ENCODE measurements around the gene ARID1B. TPM values are rescaled to one million over a fixed set of nuclear protein-coding genes. Genes with fewer than 3 reads are reported as not detected.

The ARID1B gene
- total RNA-seq, 1 experiment from 2014 or later = 15.5 TPM

DNA sequence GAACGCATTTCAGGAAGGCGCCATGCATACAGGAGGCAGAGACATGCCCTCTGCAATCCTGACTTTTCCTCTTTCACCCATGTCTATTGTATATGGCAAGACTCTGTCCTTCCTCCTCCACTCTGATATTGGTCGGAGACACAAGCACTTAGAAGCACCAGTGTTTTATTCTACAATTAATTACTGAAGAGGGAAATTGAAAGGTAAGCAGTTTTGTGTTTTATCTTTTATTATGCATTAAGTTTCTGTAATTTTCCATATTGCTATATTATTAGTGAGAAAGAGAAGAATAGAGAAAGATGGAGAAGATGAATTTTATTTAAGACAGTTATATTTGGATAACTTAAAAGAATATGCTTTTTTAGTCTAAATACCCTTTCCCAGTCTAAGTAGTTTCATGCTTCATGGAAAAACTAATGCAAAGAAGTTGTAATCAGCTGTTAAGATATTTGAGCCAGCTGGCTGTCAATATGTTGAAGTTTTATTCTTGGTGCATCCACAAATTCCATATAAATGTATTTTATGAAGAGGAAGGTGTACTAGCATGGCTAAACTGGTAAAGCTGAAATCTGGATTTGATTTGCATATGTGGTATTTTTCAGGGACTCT, 13.6 kb downstream of the ARID1B start:
- no peak for DNase-seq (ENCODE audit: extremely low read depth, low read depth)

DNA sequence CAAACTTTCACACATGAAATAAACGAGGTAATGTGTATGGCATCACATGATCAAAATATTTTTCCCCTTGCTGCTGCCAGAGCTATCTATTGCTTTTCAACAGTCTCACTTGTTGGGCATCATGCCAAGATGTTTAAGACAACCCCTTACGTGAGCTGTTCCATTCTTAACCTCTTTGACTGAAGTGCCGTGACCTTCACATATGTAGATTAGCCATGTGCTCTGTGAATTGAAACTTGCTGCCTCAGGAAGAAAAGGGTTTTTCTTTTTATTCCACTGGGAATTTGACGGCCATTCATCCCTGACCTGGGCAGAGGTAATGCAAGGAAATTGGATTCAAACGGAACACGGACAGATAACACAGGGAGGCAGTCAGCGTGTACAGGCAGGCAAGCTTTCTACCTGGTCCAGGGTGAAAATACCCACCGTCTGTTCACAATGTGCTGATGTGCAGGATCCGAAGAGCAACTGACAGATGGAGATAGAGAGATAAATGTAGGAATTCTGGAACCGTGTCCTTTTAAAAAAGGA, 14.2 kb downstream of the ARID1B start:
- no peak for DNase-seq (ENCODE audit: extremely low read depth, low read depth)

DNA sequence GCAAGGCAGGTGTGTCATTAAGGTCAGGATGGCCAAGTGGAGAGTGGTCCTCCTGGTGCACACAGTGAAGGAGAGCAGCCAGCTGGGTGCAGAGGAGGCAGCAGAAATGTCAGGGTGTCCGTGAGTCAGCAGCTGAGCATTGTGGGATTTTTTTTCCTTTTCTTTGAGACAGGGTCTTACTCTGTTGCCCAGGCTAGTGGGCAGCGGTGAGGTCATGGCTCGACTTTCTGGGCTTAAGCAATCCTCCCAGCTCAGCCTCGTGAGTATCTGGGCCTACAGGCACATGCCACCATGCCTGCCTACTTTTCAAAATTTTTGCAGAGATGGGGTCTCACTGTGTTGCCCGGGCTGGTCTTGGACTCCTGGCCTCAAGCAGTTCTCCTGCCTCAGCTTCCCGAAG, 16.0 kb downstream of the ARID1B start:
- DNase-seq (ENCODE audit: extremely low read depth, low read depth) = no peak

DNA sequence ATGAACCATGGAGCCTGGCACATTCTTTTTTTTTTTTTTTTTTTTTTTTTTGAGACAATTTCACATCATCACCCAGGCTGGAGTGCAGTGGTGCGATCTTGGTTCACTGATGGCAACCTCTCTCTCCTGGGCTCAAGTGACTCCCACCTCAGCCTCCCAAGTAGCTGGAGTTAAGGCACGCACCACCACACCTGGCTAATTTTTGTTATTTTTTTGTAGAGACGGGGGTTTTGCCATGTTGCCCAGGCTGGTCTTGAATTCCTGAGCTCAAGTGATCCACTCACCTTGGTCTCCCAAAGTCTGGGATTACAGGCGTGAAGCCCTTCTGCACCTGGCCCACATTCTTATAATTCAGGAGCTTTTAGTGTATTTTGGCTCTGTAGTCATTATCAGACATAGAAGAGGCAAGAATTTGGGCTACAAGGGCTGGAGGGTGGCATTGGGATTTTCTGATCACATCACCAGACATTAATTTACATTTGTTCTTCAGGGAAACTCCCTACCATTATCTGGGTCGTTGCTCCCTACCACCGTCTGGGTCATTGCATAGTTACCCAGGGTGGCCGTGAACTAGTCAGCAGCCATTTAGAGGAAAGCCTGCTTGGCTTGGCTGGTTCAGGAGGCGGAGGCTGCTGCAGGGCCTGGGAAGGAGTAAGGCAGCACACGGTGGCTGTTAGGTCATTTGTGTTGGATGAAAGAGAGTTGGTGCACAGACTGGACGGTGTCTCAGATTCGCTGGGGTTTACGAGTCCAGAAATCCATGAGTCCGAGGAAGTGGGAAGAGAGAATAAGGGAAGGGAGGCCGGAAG, 17.6 kb downstream of the ARID1B start:
- no peak for DNase-seq (ENCODE audit: extremely low read depth, low read depth)

DNA sequence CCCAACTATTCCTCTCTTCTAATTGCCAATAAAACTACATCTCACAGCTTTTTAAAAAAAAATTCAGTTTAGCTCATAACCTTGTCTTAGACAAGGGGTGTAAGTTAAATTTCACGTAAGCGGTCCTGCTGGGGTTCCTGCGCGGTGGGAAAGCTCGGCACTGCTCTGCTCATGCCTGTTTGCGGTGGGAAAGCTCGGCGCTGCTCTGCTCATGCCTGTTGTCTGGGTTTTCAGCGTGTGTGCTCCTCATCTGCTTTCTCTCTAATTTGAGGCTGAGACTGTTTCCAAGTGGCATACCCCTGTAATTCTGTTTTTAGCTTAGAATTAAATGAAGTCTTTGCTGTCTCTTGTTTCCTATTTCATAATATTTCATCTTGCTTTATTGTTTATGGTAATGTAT, 18.6 kb downstream of the ARID1B start:
- DNase-seq (ENCODE audit: extremely low read depth, low read depth) = no peak

DNA sequence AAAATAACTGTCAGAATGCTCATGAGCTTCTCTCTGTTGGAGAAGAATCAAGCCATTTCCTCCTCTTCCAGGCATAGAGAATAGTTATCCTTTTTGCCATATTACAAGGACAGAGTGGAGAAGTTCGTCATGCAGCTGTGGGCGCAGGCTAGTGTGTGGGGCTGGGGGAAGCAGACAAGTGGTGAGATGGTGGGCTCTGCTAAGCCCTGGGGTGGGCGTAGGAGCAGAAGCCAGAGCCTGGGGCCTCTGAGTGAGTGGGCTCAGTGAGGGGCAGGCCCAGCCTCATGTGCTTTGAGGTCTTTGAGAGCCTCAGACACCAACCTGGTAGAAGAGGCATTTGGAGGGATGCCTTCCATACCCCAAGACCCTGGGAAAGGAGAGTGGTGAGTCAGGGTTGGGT, 19.4 kb downstream of the ARID1B start:
- DNase-seq (ENCODE audit: extremely low read depth, low read depth) = no peak

DNA sequence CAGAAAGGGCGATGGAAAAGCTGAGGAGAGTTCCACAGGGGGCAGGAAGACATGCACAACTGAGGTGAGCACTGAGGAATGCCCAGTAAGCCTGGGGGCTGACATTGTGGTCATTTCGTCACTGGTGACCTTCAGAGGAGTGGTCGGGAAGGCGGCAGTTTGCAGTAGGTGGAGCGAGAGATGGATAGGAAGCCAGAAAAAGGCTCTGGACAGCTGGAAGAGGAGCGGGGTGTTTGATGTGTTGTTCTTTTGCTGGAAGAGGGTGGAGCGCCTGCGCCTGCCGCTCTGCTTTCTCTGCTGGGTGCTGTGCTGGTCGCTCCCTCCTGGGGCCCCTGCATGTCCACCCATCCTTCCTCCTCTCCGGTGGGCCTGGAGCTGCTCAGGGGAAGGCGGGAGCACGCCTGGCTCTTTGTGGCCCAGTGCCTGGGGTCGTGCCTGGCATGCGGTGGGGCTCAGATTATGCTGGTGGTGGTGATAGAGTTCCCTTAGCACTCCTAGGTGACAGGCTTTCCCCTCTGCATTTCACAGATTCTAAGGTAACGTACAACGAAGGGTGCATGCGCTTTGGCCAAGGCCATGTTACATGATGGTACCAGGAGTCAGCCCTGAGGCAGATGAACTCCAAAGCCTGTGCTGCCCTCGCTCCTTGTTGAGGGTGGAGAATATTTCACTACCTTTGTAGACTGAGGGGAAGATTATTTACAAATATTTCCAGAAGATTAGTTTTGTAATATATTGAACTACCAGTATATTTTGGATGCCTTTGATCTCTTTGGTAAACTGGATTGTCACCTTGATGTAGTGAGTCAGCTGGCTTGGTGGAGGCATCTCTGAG, 20.9 kb downstream of the ARID1B start:
- no peak for DNase-seq (ENCODE audit: extremely low read depth, low read depth)

DNA sequence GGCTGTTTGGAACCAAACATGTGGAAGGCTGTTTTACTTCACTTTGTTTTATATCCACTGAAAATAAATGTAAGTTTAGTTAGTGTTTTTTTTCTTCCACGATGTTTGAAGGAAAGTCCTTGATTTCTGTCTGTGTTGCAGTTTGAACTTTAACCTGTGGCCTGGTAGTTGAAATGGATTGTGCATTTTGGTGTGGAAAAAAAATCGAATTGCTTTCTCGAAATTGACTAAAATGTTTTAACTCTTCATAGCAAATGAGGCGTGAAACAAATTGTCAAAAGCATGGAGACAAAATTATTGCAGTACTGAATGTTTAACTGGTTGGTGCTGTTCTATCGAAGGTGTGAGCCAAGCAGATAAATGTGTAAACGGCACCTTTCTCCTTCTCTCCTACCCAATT, 24.5 kb downstream of the ARID1B start:
- DNase-seq (ENCODE audit: extremely low read depth, low read depth) = no peak

DNA sequence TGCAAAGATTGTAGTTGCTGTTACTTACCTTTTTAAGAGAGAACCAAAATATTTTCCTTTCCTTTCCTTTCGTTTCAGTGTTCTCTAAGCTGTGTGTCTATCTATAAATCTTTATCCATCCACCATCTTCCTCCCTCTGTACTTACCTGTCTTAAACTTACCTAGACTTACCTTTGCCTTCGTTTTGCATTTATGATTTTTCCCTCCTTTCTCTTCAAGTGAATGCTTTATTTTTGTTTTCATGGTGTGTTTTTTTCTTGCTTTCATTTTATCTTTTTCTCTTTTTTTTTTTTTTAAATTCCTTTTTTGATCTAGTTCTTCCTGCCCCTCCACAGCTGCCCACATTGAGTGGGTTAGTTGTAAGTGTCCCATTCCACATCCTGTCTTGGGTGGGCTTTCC, 26.2 kb downstream of the ARID1B start:
- no peak for DNase-seq (ENCODE audit: extremely low read depth, low read depth)

DNA sequence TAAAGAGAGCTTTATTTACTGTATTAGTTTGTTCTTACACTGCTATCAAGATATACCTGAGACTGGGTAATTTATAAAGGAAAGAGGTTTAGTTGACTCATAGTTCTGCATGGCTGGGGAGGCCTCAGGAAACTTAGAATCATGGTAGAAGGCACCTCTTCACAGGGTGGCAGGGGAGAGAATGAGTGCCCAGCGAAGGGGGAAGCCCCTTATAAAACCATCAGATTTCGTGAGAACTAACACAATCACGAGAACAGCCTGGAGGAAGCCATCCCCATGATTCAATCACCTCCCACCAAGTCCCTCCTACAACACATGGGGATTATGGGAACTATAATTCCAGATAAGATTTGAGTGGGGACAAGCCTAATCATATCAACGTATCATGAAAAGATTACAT, 27.2 kb downstream of the ARID1B start:
- no peak for DNase-seq (ENCODE audit: extremely low read depth, low read depth)

DNA sequence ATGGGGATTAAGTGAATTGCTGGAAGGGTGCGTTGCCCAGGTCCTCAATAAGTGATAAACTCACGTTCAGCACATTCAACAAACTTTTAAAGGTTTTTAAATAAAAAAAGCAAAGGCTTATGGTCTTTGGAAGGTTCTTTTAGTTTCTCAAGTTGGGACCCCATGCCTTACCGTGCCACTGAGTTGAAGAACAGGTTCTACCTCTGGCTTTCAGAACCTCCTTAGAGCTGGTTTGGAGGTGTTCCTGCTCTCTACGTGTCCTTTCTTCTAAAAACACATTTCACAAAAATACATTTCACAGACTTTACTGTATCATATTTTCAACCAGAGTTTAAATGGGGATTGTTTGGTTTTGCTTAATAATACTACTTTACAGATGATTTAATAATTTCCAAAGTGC, 29.0 kb downstream of the ARID1B start:
- no peak for DNase-seq (ENCODE audit: extremely low read depth, low read depth)

DNA sequence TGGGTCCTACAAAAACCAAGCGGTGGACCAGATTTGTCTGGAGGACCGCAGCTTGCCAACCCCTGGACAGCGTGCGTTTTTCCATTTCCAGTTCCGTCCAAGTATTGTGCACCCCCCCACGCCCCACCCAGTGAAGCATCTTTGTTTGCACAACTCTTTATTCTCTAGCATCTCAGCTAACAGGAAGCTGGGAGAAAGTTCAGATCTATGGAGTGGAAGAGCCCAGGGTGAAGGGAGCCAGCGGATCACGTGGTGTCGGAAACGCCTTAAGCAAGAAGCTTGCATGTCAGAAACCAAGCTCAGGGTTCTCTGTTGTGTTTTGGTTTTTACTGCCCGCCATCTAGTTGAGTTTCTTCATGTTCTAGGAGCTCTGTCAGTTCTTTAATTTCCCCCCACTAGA, 29.9 kb downstream of the ARID1B start:
- no peak for DNase-seq (ENCODE audit: extremely low read depth, low read depth)

DNA sequence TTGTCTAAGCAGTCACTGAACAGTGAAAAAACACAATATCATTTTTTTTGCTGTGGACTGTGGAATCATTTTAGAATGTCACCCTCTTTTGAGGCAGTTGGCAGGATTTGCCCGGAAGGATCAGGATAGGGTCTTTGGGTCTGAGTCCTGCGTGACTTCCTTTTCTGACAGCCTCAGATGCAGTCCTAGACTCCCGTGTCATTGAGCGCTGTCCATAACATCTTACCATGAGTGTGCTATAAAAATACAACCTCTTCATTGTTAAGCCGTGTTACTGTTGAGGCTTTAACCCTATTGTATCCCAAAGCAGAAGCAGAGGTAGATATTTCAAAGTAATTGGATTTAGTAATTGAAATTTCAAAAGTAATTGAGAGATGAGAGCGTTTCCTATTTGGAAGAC, 30.6 kb downstream of the ARID1B start:
- DNase-seq (ENCODE audit: extremely low read depth, low read depth) = no peak

DNA sequence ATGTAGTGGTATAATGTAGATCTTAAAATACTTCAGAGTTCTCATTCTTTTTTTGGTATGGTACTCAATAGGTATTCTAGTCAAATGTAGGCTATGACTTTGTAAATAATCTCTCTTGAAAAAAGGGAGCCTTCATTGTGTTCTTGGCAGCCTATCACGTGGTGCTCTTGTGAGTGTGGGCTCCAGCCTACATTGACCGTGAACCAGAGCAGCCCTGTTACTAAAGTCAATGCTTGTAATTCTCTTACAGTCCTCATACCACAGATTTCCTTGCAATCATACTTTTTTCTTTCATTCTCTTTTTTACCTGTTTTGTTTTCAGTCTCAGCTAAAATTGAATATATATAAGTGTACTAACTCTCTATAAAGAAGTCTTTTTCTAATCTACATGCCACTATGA, 31.1 kb downstream of the ARID1B start:
- DNase-seq (ENCODE audit: extremely low read depth, low read depth) = no peak

DNA sequence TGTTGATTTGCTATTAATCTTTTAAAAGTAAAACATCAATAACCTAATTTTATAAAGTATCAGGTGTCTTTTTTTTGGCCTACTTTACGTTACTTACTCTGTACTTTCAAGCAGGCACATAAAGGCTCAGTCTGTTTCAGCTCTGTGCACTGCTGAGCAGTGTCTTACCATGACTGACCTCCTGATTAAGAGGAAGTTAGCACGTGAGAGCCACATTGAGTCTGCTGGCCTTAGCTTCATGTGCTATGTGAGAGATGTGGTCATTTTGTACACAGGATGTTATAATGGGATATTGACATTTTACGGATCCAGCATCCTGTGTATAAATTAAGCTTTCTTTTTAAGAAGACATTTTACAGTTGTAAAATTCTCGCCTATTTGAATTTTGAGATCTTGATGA, 31.9 kb downstream of the ARID1B start:
- DNase-seq (ENCODE audit: extremely low read depth, low read depth) = no peak

DNA sequence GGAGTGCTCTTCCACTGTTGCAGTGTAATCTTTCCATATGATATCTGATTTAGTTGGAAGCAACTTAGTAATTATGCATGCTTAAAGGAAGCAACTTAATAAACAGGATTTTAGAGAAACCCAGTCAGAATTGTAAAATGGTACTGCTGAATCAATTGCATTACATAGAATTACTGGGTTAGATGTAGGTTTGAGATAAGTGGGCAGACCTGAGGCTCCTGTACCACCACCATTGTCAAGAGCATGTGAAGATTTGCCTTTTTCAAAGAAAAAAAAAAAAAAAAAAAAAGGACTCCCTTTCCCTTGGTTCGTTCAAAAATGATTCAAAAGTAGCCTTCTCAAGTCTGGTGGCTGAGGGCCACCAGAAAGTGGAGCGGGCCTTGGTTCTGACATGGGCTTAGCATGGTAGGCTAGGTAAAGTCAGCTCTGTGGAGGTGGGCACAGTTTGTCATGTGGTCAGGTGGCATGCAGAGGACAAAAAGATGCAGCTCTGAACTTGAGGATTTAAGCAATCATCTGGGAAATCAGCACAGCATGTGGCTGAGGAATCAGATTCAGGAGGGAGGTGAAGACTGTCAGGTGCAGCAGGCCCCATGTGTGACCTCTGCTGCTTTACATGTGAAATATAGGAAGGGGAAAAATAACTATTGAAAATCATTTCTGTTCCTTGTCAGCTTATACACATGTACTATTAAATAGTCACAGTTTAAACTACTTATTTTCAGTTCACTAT, 32.4 kb downstream of the ARID1B start:
- DNase-seq (ENCODE audit: extremely low read depth, low read depth) = no peak

DNA sequence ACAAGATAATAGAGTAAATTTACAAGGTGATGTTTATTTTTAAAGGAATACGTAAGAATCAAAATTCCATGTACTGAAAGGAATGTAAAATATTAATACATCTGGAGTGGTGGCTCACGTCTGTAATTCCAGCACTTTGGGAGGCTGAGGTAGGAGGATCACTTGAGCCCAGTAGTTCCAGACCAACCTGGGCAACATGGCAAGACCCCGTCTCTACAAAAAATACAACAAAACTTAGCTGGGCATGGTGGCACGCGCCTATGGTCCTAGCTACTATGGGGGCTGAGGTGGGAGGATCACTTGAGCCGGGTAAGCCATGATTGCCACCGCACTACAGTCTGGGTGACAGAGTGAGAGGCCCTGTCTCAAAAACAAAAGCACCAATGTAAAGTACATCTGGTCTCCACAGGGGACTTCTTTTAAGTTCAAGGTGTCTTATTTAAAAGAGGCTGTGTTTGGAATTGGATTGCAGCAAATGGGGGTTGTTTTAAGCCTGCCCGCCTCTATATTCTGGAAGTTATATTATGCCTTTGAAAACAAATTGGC, 36.9 kb downstream of the ARID1B start:
- no peak for DNase-seq (ENCODE audit: extremely low read depth, low read depth)

DNA sequence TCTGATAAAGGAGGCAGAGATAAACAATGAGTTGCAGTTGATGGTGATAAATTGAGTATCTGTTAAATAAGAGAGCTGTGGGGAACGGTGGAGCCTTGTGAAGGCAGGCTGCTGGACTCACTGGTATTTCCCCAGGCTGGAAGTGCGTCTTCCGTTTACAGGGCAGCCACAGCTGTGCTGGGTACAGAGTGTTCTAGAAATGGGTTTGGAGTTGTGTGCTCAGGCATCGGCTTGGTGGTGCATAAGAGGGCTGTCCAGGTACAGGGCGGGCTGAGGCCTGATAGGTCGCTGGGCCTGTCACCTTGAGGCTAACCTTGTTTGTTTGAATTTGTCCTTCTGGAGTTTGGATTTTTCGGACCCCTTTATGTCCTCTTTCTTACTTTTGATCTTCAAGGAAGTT, 39.3 kb downstream of the ARID1B start:
- no peak for DNase-seq (ENCODE audit: extremely low read depth, low read depth)

DNA sequence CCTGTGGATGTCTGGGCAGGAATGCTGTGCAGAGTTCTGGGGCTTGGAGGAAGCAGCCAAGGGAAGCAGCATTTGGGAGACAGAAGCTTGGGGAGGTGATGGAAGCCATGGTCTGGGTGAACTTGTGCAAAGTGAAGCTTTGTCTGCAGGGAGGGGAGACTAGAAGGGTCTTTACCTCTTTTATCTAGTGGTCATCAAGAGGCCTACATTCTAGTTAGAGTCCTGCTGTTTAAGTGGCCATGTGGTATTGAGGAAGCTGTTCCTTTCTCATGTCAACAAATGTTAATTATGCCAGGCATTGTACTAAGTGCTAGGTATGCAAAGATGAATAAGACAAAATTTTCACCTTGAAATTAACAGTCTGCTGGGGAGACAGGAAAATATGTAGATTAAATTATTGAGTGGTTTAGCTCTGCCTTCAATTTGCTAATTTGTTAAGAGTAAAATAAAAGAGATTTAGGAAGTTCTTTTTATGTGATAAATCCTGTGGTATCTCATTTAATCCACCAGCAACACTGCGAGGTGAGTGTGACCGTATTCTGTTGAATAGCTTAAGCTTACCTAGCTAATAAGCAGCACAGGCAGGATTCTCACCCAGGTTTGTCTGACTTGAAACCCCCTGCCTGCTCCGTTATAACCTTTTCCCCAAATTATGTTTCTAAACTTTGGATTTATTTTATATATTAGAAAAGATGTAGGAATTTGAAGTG, 43.1 kb downstream of the ARID1B start:
- DNase-seq (ENCODE audit: extremely low read depth, low read depth) = no peak

DNA sequence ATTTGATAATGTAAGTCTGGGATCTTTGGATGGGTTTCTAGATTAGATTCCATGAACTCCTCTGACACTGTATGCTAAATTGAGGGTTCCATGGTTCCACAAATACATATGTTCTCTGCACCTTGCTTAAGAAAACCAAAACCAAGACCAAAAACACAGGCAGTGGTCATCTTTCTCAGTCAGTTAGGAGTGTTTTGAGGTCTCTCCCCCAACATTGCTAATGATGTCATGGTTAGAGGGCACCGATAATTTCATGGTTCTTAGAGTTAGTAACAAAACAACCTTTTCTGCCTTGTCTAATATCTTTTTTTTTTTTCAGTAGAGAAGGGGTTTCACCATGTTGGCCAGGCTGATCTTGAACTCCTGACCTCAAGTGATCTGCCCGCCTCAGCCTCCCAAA, 44.5 kb downstream of the ARID1B start:
- no peak for DNase-seq (ENCODE audit: extremely low read depth, low read depth)
